Colonic mucosa (tissue), 4 donors: ENCODE results near the gene AMOTL2. TPM values are rescaled to one million over a fixed set of nuclear protein-coding genes. Genes with fewer than 3 reads are reported as not detected.

Experiments used
- DNase-seq: peaks from one replicate; pipeline ENCODE4 v3.0.0-alpha.2; 2020
- H3K27ac ChIP-seq: fragments of 200-600 bp; one replicate; pipeline ENCODE4 v1.8.0; 2021
- H3K27me3 ChIP-seq: fragments of 200-600 bp; one replicate; pipeline ENCODE4 v1.8.0; 2021
- H3K36me3 ChIP-seq: fragments of 200-600 bp; one replicate; pipeline ENCODE4 v1.8.0; 2021
- H3K4me1 ChIP-seq: fragments of 200-600 bp; one replicate; pipeline ENCODE4 v1.8.0; 2021; ENCODE audit warnings: mild to moderate bottlenecking
- H3K4me3 ChIP-seq: fragments of 200-600 bp; one replicate; pipeline ENCODE4 v1.8.0; 2021
- H3K9ac ChIP-seq, 2 donors: one replicate each; pipeline ENCODE4 v1.7.0; 2013; ENCODE audit warnings: control low read depth in 2 of 2, low read depth in 2 of 2, low read length in 2 of 2
- H3K9me3 ChIP-seq: fragments of 200-600 bp; one replicate; pipeline ENCODE4 v1.8.0; 2021
- intact Hi-C: fragments of 100-400 bp; cut with DNase I; formaldehyde crosslinking; loops from one replicate; pipeline ENCODE4 v1.14.1; 2022
- microRNA-seq: library from miRNA; unstranded; fragments of <30 nt; microRNA quantifications from one replicate; pipeline ENCODE4, GENCODE V29; 2019
- total RNA-seq, 2 donors: library from RNA; stranded (reverse); fragmentation: NEBNext Ultra II Directional in 1 of 2; extraction: Animal tissue kit (Norgen Biotek cat#: 25700) in 1 of 2; gene quantifications; one replicate each; pipeline ENCODE4 v1.2.1, GENCODE V29; 2021
- TF ChIP-seq, protein P1 (sequence below): fragments of 200-600 bp; IDR thresholded peaks from one replicate; pipeline ENCODE4 v1.8.0; 2022; ENCODE audit warnings: antibody characterized with exemption, mild to moderate bottlenecking
- donor health status: healthy.
- donor health status: DM: no; HTN: no; CAD: no.
- donor health status: DM: no; HTN: no; CAD: no.

The AMOTL2 gene
- total RNA-seq, 2 donors from 2014 or later, result 17.8 to 19.9 TPM

DNA sequence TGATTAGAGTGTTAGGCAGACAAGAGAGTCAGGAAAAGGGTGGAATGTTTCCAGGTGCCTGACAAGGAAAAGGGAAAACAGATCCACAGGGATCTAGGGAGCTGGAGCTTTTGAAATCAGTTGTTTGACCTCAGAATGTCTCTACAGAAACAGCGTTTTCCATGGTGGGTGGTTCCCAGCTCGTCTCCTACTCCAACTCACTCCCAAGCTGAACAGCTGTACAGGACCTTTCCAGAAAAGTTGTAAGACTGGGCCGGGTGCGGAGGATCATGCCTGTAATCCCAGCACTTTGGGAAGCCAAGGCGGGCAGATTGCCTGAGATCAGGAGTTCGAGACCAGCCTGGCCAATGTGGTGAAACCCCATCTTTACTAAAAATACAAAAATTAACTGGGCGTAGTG, 67.9 kb downstream of the AMOTL2 start:
- no peaks in the 10 kb centered on the region for H3K9me3 ChIP-seq
- no peaks in the 10 kb centered on the region for H3K36me3 ChIP-seq
- no peak overlapping the region for H3K9ac ChIP-seq
- no peak for DNase-seq
- H3K4me1 ChIP-seq, result peaks cover 7% of the 10 kb centered on the region
- no peak overlapping the region for H3K4me3 ChIP-seq
- TF ChIP-seq, protein P1, sequence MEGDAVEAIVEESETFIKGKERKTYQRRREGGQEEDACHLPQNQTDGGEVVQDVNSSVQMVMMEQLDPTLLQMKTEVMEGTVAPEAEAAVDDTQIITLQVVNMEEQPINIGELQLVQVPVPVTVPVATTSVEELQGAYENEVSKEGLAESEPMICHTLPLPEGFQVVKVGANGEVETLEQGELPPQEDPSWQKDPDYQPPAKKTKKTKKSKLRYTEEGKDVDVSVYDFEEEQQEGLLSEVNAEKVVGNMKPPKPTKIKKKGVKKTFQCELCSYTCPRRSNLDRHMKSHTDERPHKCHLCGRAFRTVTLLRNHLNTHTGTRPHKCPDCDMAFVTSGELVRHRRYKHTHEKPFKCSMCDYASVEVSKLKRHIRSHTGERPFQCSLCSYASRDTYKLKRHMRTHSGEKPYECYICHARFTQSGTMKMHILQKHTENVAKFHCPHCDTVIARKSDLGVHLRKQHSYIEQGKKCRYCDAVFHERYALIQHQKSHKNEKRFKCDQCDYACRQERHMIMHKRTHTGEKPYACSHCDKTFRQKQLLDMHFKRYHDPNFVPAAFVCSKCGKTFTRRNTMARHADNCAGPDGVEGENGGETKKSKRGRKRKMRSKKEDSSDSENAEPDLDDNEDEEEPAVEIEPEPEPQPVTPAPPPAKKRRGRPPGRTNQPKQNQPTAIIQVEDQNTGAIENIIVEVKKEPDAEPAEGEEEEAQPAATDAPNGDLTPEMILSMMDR, result no peak
- no peaks in the 10 kb centered on the region for H3K27me3 ChIP-seq
- intact Hi-C loops, result no loop called here
- H3K27ac ChIP-seq, result no peak overlapping the region

Small RNAs within 50 kb of the gene (microRNA-seq; reads per million reads assigned to microRNA genes)
- not detected for gene MIR6827

Other genes starting within 250 kb of the AMOTL2 start
- 10 to 100 TPM; 30.7 to 40.6 TPM for gene RYK, start 123.6 kb downstream of the AMOTL2 start, total RNA-seq
- gene ANAPC13, start 111.5 kb upstream of the AMOTL2 start, total RNA-seq, result 10 to 100 TPM; 31.6 to 33.5 TPM
- 10 to 100 TPM; 16.9 to 19.6 TPM for gene CEP63, start 111.6 kb upstream of the AMOTL2 start, total RNA-seq